Measurements from ENCODE around the gene IGF2BP3.
A peak's percentile ranks its signal among the peaks of the same experiment; 100 is the strongest.

IGF2BP3 gene

GRCh38 chr7:23472556-23472955 is 2.3 kb upstream of the IGF2BP3 start:
- DNase-seq (ENCODE audit: low read depth in 1 of 2, low spot score in 1 of 2): no peak

GRCh38 chr7:23472046-23472445 is 1.8 kb upstream of the IGF2BP3 start:
- DNase-seq (ENCODE audit: low read depth in 1 of 2, low spot score in 1 of 2): no peak

GRCh38 chr7:23471106-23471859 is 992 bp upstream of the IGF2BP3 start:
- no peak for DNase-seq (ENCODE audit: low read depth in 1 of 2, low spot score in 1 of 2)

GRCh38 chr7:23469961-23470250 is 385 bp downstream of the IGF2BP3 start:
- no peak for DNase-seq (ENCODE audit: low read depth in 1 of 2, low spot score in 1 of 2)

GRCh38 chr7:23469150-23469960 is 936 bp downstream of the IGF2BP3 start:
- DNase-seq (ENCODE audit: low read depth in 1 of 2, low spot score in 1 of 2): no peak

GRCh38 chr7:23468526-23469149 is 1.7 kb downstream of the IGF2BP3 start:
- peak in 1 of 2 donors; percentile 12 for DNase-seq (ENCODE audit: low read depth in 1 of 2, low spot score in 1 of 2)

GRCh38 chr7:23467806-23468525 is 2.3 kb downstream of the IGF2BP3 start:
- no peak for DNase-seq (ENCODE audit: low read depth in 1 of 2, low spot score in 1 of 2)

GRCh38 chr7:23467291-23467805 is 2.9 kb downstream of the IGF2BP3 start:
- no peak for DNase-seq (ENCODE audit: low read depth in 1 of 2, low spot score in 1 of 2)

GRCh38 chr7:23462846-23463245 is 7.4 kb downstream of the IGF2BP3 start:
- no peak for DNase-seq (ENCODE audit: low read depth in 1 of 2, low spot score in 1 of 2)

GRCh38 chr7:23458044-23458443 is 12.2 kb downstream of the IGF2BP3 start:
- DNase-seq (ENCODE audit: low read depth in 1 of 2, low spot score in 1 of 2): no peak

- no peak for DNase-seq (ENCODE audit: low read depth in 1 of 2, low spot score in 1 of 2)
Observed at GRCh38 chr7:23456093-23456492, 14.2 kb downstream of the IGF2BP3 start.

- DNase-seq (ENCODE audit: low read depth in 1 of 2, low spot score in 1 of 2): no peak
Observed at GRCh38 chr7:23454881-23455526, 15.3 kb downstream of the IGF2BP3 start.

GRCh38 chr7:23450518-23450917 is 19.8 kb downstream of the IGF2BP3 start:
- no peak for DNase-seq (ENCODE audit: low read depth in 1 of 2, low spot score in 1 of 2)

GRCh38 chr7:23449941-23450340 is 20.4 kb downstream of the IGF2BP3 start:
- no peak for DNase-seq (ENCODE audit: low read depth in 1 of 2, low spot score in 1 of 2)

GRCh38 chr7:23445326-23445725 is 25.0 kb downstream of the IGF2BP3 start:
- no peak for DNase-seq (ENCODE audit: low read depth in 1 of 2, low spot score in 1 of 2)

GRCh38 chr7:23443974-23444373 is 26.3 kb downstream of the IGF2BP3 start:
- DNase-seq (ENCODE audit: low read depth in 1 of 2, low spot score in 1 of 2): no peak

GRCh38 chr7:23438171-23438570 is 32.1 kb downstream of the IGF2BP3 start:
- DNase-seq (ENCODE audit: low read depth in 1 of 2, low spot score in 1 of 2): no peak

- no peak for DNase-seq (ENCODE audit: low read depth in 1 of 2, low spot score in 1 of 2)
Observed at GRCh38 chr7:23434147-23434917, 36.0 kb downstream of the IGF2BP3 start.

GRCh38 chr7:23431702-23432199 is 38.5 kb downstream of the IGF2BP3 start:
- no peak for DNase-seq (ENCODE audit: low read depth in 1 of 2, low spot score in 1 of 2)

GRCh38 chr7:23430893-23431259 is 39.4 kb downstream of the IGF2BP3 start:
- DNase-seq (ENCODE audit: low read depth in 1 of 2, low spot score in 1 of 2): no peak
